Activated CD8-positive, alpha-beta memory T cell treated with anti-CD3 and anti-CD28 coated beads, Interleukin-2, amount 10 ng/mL, durations not matched to agents 7 days and 5 days (primary cell): ENCODE data around the gene FAM200C. TPM values are rescaled to one million over a fixed set of nuclear protein-coding genes. Genes with fewer than 3 reads are reported as not detected.
A peak's percentile ranks its signal among the peaks of the same experiment; 100 is the strongest.
"Not testable (repeated sequence)": the region's sequence is repeated elsewhere in the genome, so short reads cannot be mapped to it uniquely, and the experiment has no call there.

ENCODE experiments used
- ATAC-seq: fragments of 150-1000 bp; cut with Tn5 transposase; one replicate; pipeline ENCODE4 v1.10.0; 2021; ENCODE audit warnings: moderate library complexity
- CTCF ChIA-PET: fragments of 350-600 bp; sonication (Branson Sonifier 250); formaldehyde crosslinking; loops from one replicate; lab custom pipeline; 2021; ENCODE audit warnings: antibody characterized with exemption; lab: Charles Lee
- DNase-seq: peaks from one replicate; pipeline ENCODE4 v3.0.0-alpha.2; 2020
- H3K27ac Mint-ChIP-seq: one replicate; pipeline ENCODE4 v1.8.0; 2021; ENCODE audit warnings: mild to moderate bottlenecking, mixed read lengths
- H3K27me3 Mint-ChIP-seq: one replicate; pipeline ENCODE4 v1.8.0; 2021; ENCODE audit warnings: mixed read lengths
- H3K36me3 Mint-ChIP-seq: one replicate; pipeline ENCODE4 v1.8.0; 2021; ENCODE audit warnings: mild to moderate bottlenecking, mixed read lengths
- H3K4me1 Mint-ChIP-seq: one replicate; pipeline ENCODE4 v1.8.0; 2021; ENCODE audit warnings: mixed read lengths
- H3K4me3 Mint-ChIP-seq: one replicate; pipeline ENCODE4 v1.8.0; 2021; ENCODE audit warnings: mild to moderate bottlenecking, moderate library complexity, mixed read lengths
- H3K9me3 Mint-ChIP-seq: one replicate; pipeline ENCODE4 v1.8.0; 2022; ENCODE audit warnings: low read depth, mixed read lengths
- total RNA-seq, 2 experiments: library from RNA; stranded (reverse); gene quantifications; one replicate each; pipeline ENCODE4 v1.2.3, GENCODE V29; 2021

Gene FAM200C
- under 1 TPM; 0.61 to 0.88 TPM for total RNA-seq

DNA sequence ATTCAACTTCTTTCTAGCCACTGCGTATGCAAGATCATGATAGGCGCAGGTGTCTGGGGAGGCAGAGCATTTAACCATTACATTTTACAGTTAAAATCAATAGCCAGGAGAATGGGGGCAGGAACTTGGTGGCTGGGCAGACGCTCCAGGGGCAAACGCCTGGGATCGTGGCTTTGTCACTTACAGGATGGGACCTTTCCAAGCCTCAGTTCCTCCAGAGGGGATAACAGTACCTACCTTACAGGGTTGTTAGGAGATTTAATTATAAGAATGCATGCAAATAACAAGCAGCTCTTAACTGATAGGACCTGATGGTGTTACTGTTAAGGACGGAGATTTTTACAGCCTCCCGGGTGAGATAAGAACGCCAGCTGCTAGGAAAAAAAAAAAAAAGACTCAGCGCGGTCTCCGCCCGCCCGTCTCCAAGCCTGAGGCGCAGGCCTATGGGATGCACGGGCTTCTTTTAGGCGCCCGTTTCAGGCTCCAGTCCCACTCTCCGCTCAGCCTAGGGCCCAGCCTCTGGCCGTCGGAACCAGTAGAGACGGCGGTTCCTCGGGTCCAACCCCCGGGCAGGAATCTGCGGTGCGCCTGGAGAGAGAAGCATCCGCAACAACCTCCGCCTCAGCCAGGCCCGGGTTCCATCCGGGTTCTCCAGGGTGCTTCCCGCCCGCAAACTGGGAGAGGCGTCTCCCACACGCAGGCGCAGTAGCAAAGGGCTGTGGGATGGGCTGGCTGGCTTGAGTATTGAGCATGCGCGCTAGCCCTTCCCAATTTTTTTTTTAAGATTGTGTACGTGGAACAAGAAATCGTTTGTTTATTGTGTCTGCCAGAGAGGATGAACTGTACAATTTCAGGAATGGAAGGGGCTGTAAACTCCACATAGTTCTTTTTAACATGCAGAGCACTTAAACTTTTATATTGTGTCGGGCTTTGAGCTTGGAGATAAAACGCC is at the start of gene FAM200C:
FAM200C (minus strand) TSS at position 653 of the 952 bp plus-strand sequence. CDS start 4,564 bp downstream, outside the sequence.
- CTCF ChIA-PET, result interaction anchor here (2.5 to 2.6 kb wide), 2 partner anchors 8 to 39 kb away, joined by 13 read pairs; no protein-coding TSS in a partner anchor

GRCh38 chr5:160449458-160449857 is 49.6 kb upstream of the FAM200C start:
- H3K27ac Mint-ChIP-seq, result no peak overlapping the region
- H3K9me3 Mint-ChIP-seq, result peaks cover 2% of the 10 kb centered on the region
- CTCF ChIA-PET, result interaction anchor here (1.1 kb wide), 1 partner anchor 11 kb away, joined by 8 read pairs; no protein-coding TSS in a partner anchor
- peaks cover 9% of the 10 kb centered on the region for H3K36me3 Mint-ChIP-seq
- peaks cover 13% of the 10 kb centered on the region for H3K4me1 Mint-ChIP-seq
- H3K27me3 Mint-ChIP-seq, result peaks cover 7% of the 10 kb centered on the region
- no peak for ATAC-seq
- no peak for DNase-seq
- H3K4me3 Mint-ChIP-seq, result no peak overlapping the region

More for the DNA sequence above, at the start of gene FAM200C:
- Mint-ChIP-seq H3K4me3 (peak within 1 kb of the TSS; percentile 85), H3K27ac (peak within 1 kb of the TSS; percentile 70), H3K27me3 (no peaks in the 10 kb centered on the region), H3K9me3 (no peaks in the 10 kb centered on the region), H3K36me3 (peaks cover 20% of the 10 kb centered on the region), H3K4me1 (peaks cover 17% of the 10 kb centered on the region)
- peak; percentile 91 for ATAC-seq
- peak; percentile 82 for DNase-seq

DNA sequence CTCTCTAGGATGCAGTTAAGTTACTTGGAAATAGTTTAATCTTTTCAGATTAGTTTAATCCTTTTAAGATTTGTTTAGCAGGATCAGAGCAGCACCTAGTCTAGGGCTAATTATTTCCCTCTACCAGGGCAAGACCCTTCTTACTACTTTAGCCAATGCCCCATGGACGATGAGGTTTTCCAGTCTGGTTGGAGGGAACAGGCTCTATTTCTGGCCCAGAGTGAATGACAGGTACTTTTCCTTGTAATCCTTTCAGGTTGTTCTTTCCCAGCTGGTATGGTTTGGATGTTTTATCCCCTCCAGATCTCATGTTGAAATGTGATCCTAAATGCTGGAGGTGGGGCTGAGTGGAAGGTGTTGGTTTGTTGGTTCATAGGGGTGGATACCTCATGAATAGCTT is 49.0 kb upstream of the FAM200C start:
- CTCF ChIA-PET, result interaction anchor here (1.1 kb wide), 1 partner anchor 10 kb away, joined by 8 read pairs; no protein-coding TSS in a partner anchor
- Mint-ChIP-seq H3K27ac (no peak overlapping the region), H3K36me3 (peaks cover 10% of the 10 kb centered on the region), H3K4me3 (no peak overlapping the region), H3K4me1 (peaks cover 14% of the 10 kb centered on the region), H3K9me3 (peaks cover 2% of the 10 kb centered on the region), H3K27me3 (peaks cover 4% of the 10 kb centered on the region)
- ATAC-seq, result no peak
- DNase-seq, result no peak

- peaks cover 2% of the 10 kb centered on the region for H3K9me3 Mint-ChIP-seq
- CTCF ChIA-PET, result interaction anchor here (1.4 kb wide), 1 partner anchor 22 kb away, joined by 3 read pairs; no protein-coding TSS in a partner anchor
- no peak overlapping the region for H3K27ac Mint-ChIP-seq
- H3K4me3 Mint-ChIP-seq, result no peak overlapping the region
- DNase-seq, result no peak
- peaks cover 35% of the 10 kb centered on the region for H3K4me1 Mint-ChIP-seq
- no peaks in the 10 kb centered on the region for H3K27me3 Mint-ChIP-seq
- ATAC-seq, result no peak
- H3K36me3 Mint-ChIP-seq, result peaks cover 10% of the 10 kb centered on the region
Measured at GRCh38 chr5:160445751-160446150, 45.9 kb upstream of the FAM200C start.

- ATAC-seq, result no peak
- CTCF ChIA-PET, result no interaction called here
- no peak for DNase-seq
- Mint-ChIP-seq H3K9me3 (peaks cover 2% of the 10 kb centered on the region), H3K27me3 (no peaks in the 10 kb centered on the region), H3K36me3 (peaks cover 10% of the 10 kb centered on the region), H3K4me3 (no peak overlapping the region), H3K27ac (no peak overlapping the region), H3K4me1 (peaks cover 35% of the 10 kb centered on the region)
Measured at GRCh38 chr5:160445132-160445531, 45.3 kb upstream of the FAM200C start.

DNA sequence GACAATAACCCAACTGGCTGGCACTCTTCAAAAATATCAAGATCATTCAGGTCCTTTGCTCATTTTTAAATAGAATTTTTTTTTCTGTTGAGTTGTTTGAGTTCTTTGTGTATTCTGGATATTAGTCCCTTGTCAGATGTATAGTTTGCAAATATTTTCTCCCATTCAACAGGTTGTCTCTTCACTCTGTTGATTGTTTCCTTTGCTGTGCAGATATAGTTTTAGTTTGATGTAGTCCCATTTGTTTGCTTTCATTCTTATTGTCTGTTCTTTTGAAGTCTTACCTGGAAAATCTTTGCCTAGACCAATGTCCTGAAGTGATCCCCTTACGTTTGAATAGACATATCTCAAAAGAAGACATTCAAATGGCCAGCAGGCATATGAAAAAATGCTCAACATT is 44.6 kb upstream of the FAM200C start:
- H3K9me3 Mint-ChIP-seq, result no peaks in the 10 kb centered on the region
- no peak overlapping the region for H3K4me3 Mint-ChIP-seq
- H3K4me1 Mint-ChIP-seq, result peaks cover 37% of the 10 kb centered on the region
- CTCF ChIA-PET, result no interaction called here
- DNase-seq (no peak), ATAC-seq (no peak)
- peaks cover 4% of the 10 kb centered on the region for H3K36me3 Mint-ChIP-seq
- no peaks in the 10 kb centered on the region for H3K27me3 Mint-ChIP-seq
- H3K27ac Mint-ChIP-seq, result no peak overlapping the region

- ATAC-seq (no peak), DNase-seq (no peak)
- Mint-ChIP-seq H3K4me3 (no peak overlapping the region), H3K27ac (no peak overlapping the region), H3K27me3 (no peaks in the 10 kb centered on the region), H3K9me3 (no peaks in the 10 kb centered on the region), H3K36me3 (peaks cover 4% of the 10 kb centered on the region), H3K4me1 (peaks cover 47% of the 10 kb centered on the region)
- CTCF ChIA-PET, result interaction anchor here (1.2 to 6.2 kb wide), 3 partner anchors 24 to 64 kb away, joined by 4 to 172 read pairs (median 106); no protein-coding TSS in a partner anchor
Measured at GRCh38 chr5:160442824-160443431, 43.1 kb upstream of the FAM200C start.

DNA sequence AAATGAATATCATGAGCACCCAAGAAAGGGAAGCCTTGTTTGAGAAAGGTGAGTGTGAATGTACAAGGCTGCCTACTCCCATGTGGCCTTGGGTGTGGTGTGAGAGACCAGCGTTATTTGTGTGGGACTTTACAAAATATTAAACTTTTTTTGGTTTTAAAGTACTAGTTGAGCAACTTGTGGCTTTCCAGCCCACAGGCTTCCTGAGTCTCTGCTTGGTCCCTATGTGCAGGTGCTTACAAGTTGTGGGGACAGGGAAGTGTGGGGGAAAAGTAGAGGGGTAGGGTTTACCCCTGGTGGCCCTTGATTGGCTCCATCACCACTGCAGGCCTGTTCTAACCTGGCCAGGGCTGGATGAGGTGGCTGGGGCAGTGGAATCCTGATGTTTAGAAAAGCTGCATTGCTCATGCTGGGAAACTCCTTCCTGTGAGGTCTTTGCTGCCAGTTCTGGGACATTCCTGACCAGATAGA is 41.5 kb upstream of the FAM200C start:
- peaks cover 49% of the 10 kb centered on the region for H3K4me1 Mint-ChIP-seq
- H3K36me3 Mint-ChIP-seq, result peaks cover 4% of the 10 kb centered on the region
- DNase-seq, result no peak
- no peak for ATAC-seq
- no peaks in the 10 kb centered on the region for H3K9me3 Mint-ChIP-seq
- no peaks in the 10 kb centered on the region for H3K27me3 Mint-ChIP-seq
- H3K4me3 Mint-ChIP-seq, result no peak overlapping the region
- CTCF ChIA-PET, result interaction anchor here (1.3 to 6.2 kb wide), 5 partner anchors 15 to 66 kb away, joined by 4 to 172 read pairs (median 106); partner anchors contain the start of gene PTTG1
- H3K27ac Mint-ChIP-seq, result peak overlapping the region; percentile 32

DNA sequence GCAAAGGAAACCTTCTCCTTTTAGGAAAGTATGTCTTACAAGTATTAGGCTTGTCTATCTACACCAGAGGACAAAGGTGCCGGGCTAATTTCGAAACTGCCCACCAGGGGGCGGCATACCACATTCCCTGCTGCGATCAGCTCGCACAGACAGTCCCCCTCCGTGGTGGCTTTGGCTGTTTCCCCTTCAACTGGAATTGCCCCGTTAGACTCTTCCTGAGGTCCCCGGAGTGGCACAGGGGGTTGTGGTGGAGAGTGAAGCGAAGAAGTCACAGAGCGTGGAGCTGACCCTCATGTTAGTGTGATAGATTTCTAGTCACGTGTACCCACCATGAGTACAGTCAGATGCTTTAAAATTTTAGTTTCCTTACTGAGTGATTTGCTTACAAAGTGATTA is 39.3 kb upstream of the FAM200C start:
- Mint-ChIP-seq H3K27me3 (peaks cover 4% of the 10 kb centered on the region), H3K9me3 (no peaks in the 10 kb centered on the region), H3K4me3 (peak overlapping the region; percentile 87), H3K4me1 (peaks cover 44% of the 10 kb centered on the region), H3K36me3 (no peaks in the 10 kb centered on the region), H3K27ac (peak overlapping the region; percentile 92)
- peak; percentile 85 for ATAC-seq
- DNase-seq, result peak; percentile 94
- CTCF ChIA-PET, result interaction anchor here (1.0 to 6.2 kb wide), 25 partner anchors 8 to 1109 kb away, joined by 3 to 172 read pairs (median 13); partner anchors contain the start of genes FAM200C, PTTG1 and SLU7

- Mint-ChIP-seq H3K4me1 (peaks cover 46% of the 10 kb centered on the region), H3K4me3 (peak overlapping the region; percentile 87), H3K27me3 (peaks cover 4% of the 10 kb centered on the region), H3K9me3 (no peaks in the 10 kb centered on the region), H3K36me3 (no peaks in the 10 kb centered on the region), H3K27ac (peak overlapping the region; percentile 92)
- CTCF ChIA-PET, result interaction anchor here (0.7 to 6.2 kb wide), 31 partner anchors 9 to 1110 kb away, joined by 3 to 172 read pairs (median 8); partner anchors contain the start of genes FAM200C, PTTG1 and SLU7
- peak; percentile 74 for ATAC-seq
- DNase-seq, result peak; percentile 80
Measured at GRCh38 chr5:160438316-160439204, 38.7 kb upstream of the FAM200C start.

- H3K4me3 Mint-ChIP-seq, result no peak overlapping the region
- H3K4me1 Mint-ChIP-seq, result peaks cover 36% of the 10 kb centered on the region
- no peaks in the 10 kb centered on the region for H3K36me3 Mint-ChIP-seq
- no peaks in the 10 kb centered on the region for H3K9me3 Mint-ChIP-seq
- no peak overlapping the region for H3K27ac Mint-ChIP-seq
- DNase-seq, result no peak
- H3K27me3 Mint-ChIP-seq, result peaks cover 4% of the 10 kb centered on the region
- no peak for ATAC-seq
- CTCF ChIA-PET, result interaction anchor here (1.0 to 6.2 kb wide), 13 partner anchors 9 to 350 kb away, joined by 3 to 172 read pairs (median 30); partner anchors contain the start of genes FAM200C, PTTG1 and SLU7
Measured at GRCh38 chr5:160437271-160437670, 37.4 kb upstream of the FAM200C start.

DNA sequence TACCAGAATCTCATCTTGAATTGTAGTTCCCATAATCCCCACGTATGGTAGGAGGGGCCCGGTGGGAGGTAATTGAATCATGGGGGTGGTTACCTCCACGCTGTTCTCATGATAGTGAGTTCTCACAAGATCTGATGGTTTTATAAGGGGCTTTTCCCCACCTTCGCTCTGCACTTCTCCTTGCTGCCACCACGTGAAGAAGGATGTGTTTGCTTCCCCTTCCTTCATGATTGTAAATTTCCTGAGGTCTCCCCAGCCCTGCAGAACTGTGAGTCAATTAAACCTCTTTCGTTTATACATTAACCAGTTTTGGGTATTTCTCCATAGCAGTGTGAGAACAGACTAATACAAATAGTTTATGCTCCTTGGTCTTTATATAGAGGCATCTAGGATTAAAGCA is 36.8 kb upstream of the FAM200C start:
- not testable (repeated sequence) for H3K27me3 Mint-ChIP-seq, H3K4me3 Mint-ChIP-seq, H3K36me3 Mint-ChIP-seq, ATAC-seq, H3K27ac Mint-ChIP-seq, DNase-seq, H3K9me3 Mint-ChIP-seq
- CTCF ChIA-PET, result interaction anchor here (1.0 to 5.9 kb wide), 3 partner anchors 10 to 31 kb away, joined by 3 to 172 read pairs (median 66); no protein-coding TSS in a partner anchor
- H3K4me1 Mint-ChIP-seq, result peaks cover 34% of the 10 kb centered on the region
